Retinal pigment epithelial cell (primary cell): ENCODE data around the gene NR5A2.
"Not testable (repeated sequence)": the region's sequence is repeated elsewhere in the genome, so short reads cannot be mapped to it uniquely, and the experiment has no call there.

Source experiments
- DNase-seq: peaks from one replicate; pipeline ENCODE4 v3.0.0-alpha.2; 2010; ENCODE audit warnings: low read depth
- H3K4me3 ChIP-seq: 2 replicates; pipeline ENCODE4 v1.5.1; 2011; ENCODE audit warnings: mild to moderate bottlenecking, low read length, control low read depth, moderate library complexity
- CTCF ChIP-seq: conservative IDR thresholded peaks from 2 replicates; pipeline ENCODE4 v1.5.1; 2011; ENCODE audit warnings: low read depth, low read length, control low read depth, inconsistent platforms

NR5A2 gene

DNA sequence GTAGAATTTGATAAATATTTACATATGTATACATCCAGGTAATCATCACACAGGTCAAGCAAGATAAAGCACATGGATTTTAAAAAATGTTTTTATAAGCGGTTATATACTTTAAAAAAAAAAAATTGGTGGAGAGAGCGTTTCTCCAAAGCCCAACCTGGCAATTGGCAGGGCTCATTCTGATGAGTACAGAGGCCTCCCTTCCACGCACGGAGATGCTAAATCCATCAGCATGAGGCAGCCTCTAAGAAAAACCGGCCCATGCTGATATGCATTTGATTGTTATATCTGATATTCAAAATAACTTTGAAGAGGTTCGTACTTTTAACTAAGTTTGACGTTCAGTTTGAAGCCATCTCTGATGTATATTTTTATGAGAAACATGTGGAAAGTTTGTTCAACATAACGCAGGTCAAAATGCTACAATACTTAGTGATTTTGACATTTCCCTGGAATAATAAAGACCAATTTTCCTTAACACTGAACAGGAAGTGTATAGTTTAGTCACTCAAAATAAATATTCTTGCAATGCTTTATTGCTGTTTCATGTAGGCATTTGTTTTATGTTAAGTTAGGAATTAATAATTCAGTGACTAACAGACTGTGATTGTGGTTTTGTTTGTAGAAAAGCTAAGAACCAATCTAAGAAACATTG is 151.7 kb downstream of the NR5A2 start:
- no peak for TF ChIP-seq CTCF
- no peak for DNase-seq
- H3K4me3 ChIP-seq, result no peak overlapping the region

GRCh38 chr1:200179781-200180160 is 152.3 kb downstream of the NR5A2 start:
- TF ChIP-seq CTCF, result no peak
- no peak overlapping the region for H3K4me3 ChIP-seq
- DNase-seq, result no peak

GRCh38 chr1:200180821-200181220 is 153.3 kb downstream of the NR5A2 start:
- DNase-seq, result no peak
- peak; percentile 12 for TF ChIP-seq CTCF
- no peak overlapping the region for H3K4me3 ChIP-seq

DNA sequence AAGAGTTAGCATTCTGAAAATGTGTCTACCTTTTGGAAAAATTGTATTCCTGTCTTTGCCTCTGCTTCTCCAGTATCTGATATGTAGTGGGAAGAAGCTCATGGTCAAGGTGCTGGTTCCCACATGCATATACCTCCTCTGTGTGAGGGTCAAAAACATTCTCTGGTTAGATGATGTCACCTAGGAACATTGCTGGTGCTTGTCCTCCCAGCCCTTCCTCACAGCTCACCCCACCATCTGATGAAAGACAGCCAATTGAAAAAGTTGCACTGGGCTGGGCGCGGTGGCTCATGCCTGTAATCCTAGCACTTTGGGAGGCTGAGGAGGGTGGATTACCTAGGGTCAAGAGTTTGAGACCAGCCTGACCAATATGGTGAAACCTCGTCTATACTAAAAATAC is 154.4 kb downstream of the NR5A2 start:
- no peak for TF ChIP-seq CTCF
- no peak overlapping the region for H3K4me3 ChIP-seq
- DNase-seq, result no peak

DNA sequence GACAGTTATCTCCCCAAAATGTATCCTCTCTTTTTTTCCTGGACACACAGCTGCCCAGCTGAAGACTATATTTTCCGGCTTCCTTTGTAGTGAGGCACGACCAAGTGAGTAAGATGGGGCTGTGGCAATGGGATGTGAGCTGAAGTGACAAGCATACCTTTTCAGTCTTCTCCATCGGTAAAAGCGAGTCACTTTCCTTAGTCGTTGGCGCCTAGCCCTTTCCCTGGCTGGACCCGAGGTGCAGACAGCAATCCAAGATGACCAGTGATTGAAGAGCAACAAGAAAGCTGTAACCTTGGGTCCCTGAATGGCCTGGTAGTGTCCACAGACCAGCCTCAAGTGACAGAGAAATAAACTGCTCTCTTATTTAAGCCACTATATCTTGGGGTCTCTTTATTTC is 155.2 kb downstream of the NR5A2 start:
- TF ChIP-seq CTCF, result no peak
- DNase-seq, result no peak
- H3K4me3 ChIP-seq, result no peak overlapping the region

- DNase-seq, result no peak
- no peak overlapping the region for H3K4me3 ChIP-seq
- TF ChIP-seq CTCF, result no peak
Observed at GRCh38 chr1:200183637-200184036, 156.1 kb downstream of the NR5A2 start.

- TF ChIP-seq CTCF, result no peak
- peak; percentile 68 for DNase-seq
Observed at GRCh38 chr1:200184196-200184595, 156.7 kb downstream of the NR5A2 start.

GRCh38 chr1:200185191-200185590 is 157.7 kb downstream of the NR5A2 start:
- DNase-seq, H3K4me3 ChIP-seq: not testable (repeated sequence)

More at GRCh38 chr1:200184196-200184595, 156.7 kb downstream of the NR5A2 start:
- H3K4me3 ChIP-seq, result no peak overlapping the region

DNA sequence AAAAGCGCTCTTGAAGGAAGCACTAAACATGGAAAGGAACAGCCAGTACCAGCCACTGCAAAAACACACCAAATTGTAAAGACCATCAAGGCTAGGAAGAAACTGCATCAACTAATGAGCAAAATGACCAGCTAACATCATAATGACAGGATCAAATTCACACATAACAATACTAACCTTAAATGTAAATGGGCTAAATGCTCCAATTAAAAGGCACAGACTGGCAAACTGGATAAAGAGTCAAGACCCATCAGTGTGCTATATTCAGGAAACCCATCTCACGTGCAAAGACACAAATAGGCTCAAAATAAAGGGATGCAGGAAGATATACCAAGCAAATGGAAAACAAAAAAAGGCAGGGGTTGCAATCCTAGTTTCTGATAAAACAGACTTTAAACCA is 159.8 kb downstream of the NR5A2 start:
- H3K4me3 ChIP-seq, DNase-seq: not testable (repeated sequence)
